ENCODE measurements around the gene PAXX. TPM values are rescaled to one million over a fixed set of nuclear protein-coding genes. Genes with fewer than 3 reads are reported as not detected.
"Not testable (repeated sequence)": the region's sequence is repeated elsewhere in the genome, so short reads cannot be mapped to it uniquely, and the experiment has no call there.

Gene PAXX
- total RNA-seq, 1 donor: 16.6 TPM

DNA sequence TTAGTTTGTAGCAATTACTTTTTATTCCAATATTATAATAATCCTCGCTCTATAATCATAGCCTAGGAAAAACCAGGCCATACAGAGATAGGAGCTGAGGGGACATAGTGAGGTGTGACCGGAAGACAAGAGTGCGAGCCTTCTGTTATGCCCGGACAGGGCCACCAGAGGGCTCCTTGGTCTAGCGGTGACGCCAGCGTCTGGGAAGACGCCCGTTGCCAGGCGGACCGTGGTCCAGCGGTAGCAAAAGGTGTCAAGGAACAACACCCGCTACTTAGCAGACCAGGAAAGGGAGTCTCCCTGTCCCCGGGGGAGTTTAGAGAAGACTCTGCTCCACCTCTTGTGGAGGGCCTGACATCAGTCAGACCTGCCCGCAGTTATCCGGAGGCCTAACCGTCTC lies 12.1 kb downstream of the PAXX start:
- H4K20me1 ChIP-seq (ENCODE audit: insufficient read depth, low read length); H3K4me3 ChIP-seq (ENCODE audit: insufficient read depth, low read length); DNase-seq (ENCODE audit: insufficient read length, low spot score, missing footprints); H3K4me2 ChIP-seq (ENCODE audit: insufficient read depth, low read length); H3K36me3 ChIP-seq (ENCODE audit: insufficient read depth, low read length); H2AFZ ChIP-seq (ENCODE audit: low read length); H3K9me3 ChIP-seq (ENCODE audit: low read depth, low read length); H3K27ac ChIP-seq (ENCODE audit: low read depth, low read length); H3K79me2 ChIP-seq (ENCODE audit: insufficient read depth, low read length); H3K27me3 ChIP-seq (ENCODE audit: insufficient read depth, low read length): not testable (repeated sequence)
- TF ChIP-seq, protein P1, sequence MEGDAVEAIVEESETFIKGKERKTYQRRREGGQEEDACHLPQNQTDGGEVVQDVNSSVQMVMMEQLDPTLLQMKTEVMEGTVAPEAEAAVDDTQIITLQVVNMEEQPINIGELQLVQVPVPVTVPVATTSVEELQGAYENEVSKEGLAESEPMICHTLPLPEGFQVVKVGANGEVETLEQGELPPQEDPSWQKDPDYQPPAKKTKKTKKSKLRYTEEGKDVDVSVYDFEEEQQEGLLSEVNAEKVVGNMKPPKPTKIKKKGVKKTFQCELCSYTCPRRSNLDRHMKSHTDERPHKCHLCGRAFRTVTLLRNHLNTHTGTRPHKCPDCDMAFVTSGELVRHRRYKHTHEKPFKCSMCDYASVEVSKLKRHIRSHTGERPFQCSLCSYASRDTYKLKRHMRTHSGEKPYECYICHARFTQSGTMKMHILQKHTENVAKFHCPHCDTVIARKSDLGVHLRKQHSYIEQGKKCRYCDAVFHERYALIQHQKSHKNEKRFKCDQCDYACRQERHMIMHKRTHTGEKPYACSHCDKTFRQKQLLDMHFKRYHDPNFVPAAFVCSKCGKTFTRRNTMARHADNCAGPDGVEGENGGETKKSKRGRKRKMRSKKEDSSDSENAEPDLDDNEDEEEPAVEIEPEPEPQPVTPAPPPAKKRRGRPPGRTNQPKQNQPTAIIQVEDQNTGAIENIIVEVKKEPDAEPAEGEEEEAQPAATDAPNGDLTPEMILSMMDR (IDR thresholded peaks at IDR 0.05; ENCODE audit: extremely low read depth, low read depth, low read length): peak; percentile 31
- peaks cover 17% of the 10 kb centered on the region for H3K4me1 ChIP-seq (ENCODE audit: insufficient read depth, low read length)

DNA sequence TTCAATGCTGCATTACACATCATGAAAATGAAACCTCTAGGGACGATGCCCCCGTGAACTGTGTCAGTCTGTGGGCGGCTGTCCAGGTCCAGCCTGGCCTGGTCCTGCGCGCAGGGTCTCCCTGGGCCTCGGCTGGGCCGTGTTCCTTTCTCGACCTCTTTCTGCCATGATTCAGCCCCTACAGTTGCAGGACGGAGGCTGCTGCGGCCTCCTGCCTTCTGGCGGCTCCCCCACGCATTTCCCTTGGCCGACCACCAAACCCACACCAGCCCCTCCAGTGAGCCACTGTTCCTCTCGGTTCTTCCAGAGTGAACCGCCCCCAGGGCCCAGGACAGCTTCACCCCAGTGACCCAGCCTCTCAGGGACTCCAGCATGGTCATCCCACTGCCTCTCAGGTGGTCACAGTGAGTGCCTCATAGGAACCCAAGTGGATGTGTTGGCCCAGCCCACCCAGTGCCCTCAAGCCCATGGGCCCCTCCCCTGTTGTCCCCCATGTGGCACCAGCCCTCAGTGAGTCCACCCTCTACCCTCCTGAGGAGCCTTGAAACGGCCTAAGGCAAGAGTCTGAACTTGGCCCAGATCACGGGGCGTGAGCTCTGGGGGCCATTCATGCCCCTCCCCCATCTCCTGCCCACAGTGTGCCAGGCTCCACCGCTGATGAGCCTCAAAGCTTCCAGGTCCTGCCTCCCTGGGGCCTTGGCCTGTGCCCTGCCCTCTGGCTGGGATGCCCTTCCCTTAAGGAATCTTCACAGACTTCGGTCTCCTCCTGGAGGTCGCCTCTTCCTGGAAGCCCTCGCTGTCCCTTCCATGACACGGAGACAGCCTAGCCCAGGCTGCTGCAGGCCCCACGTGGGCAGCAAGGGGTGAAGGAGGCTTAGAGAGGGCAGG lies 14.1 kb downstream of the PAXX start:
- H3K36me3 ChIP-seq (ENCODE audit: insufficient read depth, low read length): no peaks in the 10 kb centered on the region
- H3K27me3 ChIP-seq (ENCODE audit: insufficient read depth, low read length): no peaks in the 10 kb centered on the region
- H3K4me3 ChIP-seq (ENCODE audit: insufficient read depth, low read length): no peak overlapping the region
- peaks cover 4% of the 10 kb centered on the region for H3K4me1 ChIP-seq (ENCODE audit: insufficient read depth, low read length)
- TF ChIP-seq, protein P1 (IDR thresholded peaks at IDR 0.05; ENCODE audit: extremely low read depth, low read depth, low read length): no peak
- DNase-seq (ENCODE audit: insufficient read length, low spot score, missing footprints): no peak
- H2AFZ ChIP-seq (ENCODE audit: low read length): no peak overlapping the region
- no peaks in the 10 kb centered on the region for H3K79me2 ChIP-seq (ENCODE audit: insufficient read depth, low read length)
- H3K27ac ChIP-seq (ENCODE audit: low read depth, low read length): no peak overlapping the region
- no peaks in the 10 kb centered on the region for H3K9me3 ChIP-seq (ENCODE audit: low read depth, low read length)
- no peaks in the 10 kb centered on the region for H4K20me1 ChIP-seq (ENCODE audit: insufficient read depth, low read length)
- no peak overlapping the region for H3K4me2 ChIP-seq (ENCODE audit: insufficient read depth, low read length)

DNA sequence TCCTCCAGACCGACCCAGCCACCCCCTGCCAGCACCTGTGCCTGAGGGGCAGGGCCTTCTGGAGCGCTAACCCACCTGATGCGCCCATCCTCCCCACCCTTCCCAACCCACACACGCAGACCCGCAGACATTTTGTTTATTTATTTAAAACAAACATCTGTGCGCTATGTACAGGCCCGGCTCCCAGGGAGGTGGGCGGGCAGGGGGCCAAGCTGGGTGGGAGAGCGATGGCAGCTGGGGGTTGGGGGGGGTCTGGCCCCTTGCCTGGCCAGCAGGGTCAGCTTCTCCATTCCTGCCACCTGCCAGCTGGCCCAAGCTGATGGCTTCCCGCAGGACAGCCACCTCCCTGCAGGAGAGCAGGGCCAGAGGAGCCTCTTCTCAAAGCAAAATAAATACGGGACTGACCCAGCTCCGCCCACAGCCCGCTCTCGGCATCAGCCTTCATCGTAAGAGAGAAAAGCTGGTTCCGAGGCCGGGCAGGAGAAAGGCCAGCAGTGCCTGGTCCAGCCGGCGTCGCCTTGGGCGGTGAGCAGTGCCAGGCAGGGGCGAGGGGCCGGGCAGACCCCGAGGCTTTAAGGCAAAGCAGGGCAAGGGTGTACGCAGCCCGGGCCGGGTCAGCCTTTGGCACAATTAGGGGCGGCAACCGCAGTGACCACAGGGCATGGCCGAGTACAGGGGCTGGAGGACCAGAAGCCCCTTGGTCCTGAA lies 15.0 kb downstream of the PAXX start:
- no peak overlapping the region for H3K4me2 ChIP-seq (ENCODE audit: insufficient read depth, low read length)
- no peaks in the 10 kb centered on the region for H3K36me3 ChIP-seq (ENCODE audit: insufficient read depth, low read length)
- H4K20me1 ChIP-seq (ENCODE audit: insufficient read depth, low read length): no peaks in the 10 kb centered on the region
- no peaks in the 10 kb centered on the region for H3K9me3 ChIP-seq (ENCODE audit: low read depth, low read length)
- no peak overlapping the region for H2AFZ ChIP-seq (ENCODE audit: low read length)
- TF ChIP-seq, protein P1 (IDR thresholded peaks at IDR 0.05; ENCODE audit: extremely low read depth, low read depth, low read length): no peak
- no peak for DNase-seq (ENCODE audit: insufficient read length, low spot score, missing footprints)
- no peak overlapping the region for H3K4me3 ChIP-seq (ENCODE audit: insufficient read depth, low read length)
- H3K27ac ChIP-seq (ENCODE audit: low read depth, low read length): no peak overlapping the region
- no peaks in the 10 kb centered on the region for H3K79me2 ChIP-seq (ENCODE audit: insufficient read depth, low read length)
- H3K4me1 ChIP-seq (ENCODE audit: insufficient read depth, low read length): peaks cover 4% of the 10 kb centered on the region
- H3K27me3 ChIP-seq (ENCODE audit: insufficient read depth, low read length): no peaks in the 10 kb centered on the region

DNA sequence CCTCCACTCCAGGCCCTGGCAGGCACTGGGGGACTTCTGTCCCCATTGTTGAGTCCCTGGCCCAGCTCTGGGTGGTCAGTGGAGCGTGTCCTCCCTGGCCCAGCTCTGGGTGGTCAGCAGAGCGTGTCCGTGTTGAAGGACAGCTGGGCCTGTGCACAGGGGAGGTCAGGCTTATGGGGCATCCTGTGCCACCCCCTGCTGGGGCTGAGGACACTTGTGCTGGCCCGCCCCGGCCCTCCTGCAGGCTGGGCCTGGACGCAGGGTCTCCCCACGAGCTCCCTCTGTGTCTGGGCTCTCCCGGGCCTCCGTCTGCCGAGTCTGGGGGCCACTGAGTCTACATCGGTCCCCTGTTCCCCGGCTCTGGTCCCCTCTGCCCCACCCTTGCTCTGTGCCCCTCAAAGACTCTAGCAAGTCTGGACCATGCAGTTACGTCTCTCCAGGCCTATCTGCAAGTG lies 15.6 kb downstream of the PAXX start:
- Histone ChIP-seq H3K27ac (ENCODE audit: low read depth, low read length) (no peak overlapping the region), H3K4me1 (ENCODE audit: insufficient read depth, low read length) (peaks cover 4% of the 10 kb centered on the region), H3K9me3 (ENCODE audit: low read depth, low read length) (no peaks in the 10 kb centered on the region), H3K4me3 (ENCODE audit: insufficient read depth, low read length) (no peak overlapping the region), H3K79me2 (ENCODE audit: insufficient read depth, low read length) (no peaks in the 10 kb centered on the region), H3K36me3 (ENCODE audit: insufficient read depth, low read length) (no peaks in the 10 kb centered on the region), H2AFZ (ENCODE audit: low read length) (no peak overlapping the region), H3K4me2 (ENCODE audit: insufficient read depth, low read length) (no peak overlapping the region), H3K27me3 (ENCODE audit: insufficient read depth, low read length) (no peaks in the 10 kb centered on the region), H4K20me1 (ENCODE audit: insufficient read depth, low read length) (no peaks in the 10 kb centered on the region)
- TF ChIP-seq, protein P1 (IDR thresholded peaks at IDR 0.05; ENCODE audit: extremely low read depth, low read depth, low read length): no peak
- DNase-seq (ENCODE audit: insufficient read length, low spot score, missing footprints): no peak

Data from osteoblast (primary cell).